Measurements from ENCODE around the gene SPRTN. TPM values are rescaled to one million over a fixed set of nuclear protein-coding genes. Genes with fewer than 3 reads are reported as not detected.

Gene SPRTN
- total and polyA plus RNA-seq, 3 donors from 2014 or later = 26.4 to 34.9 (median 30.2) TPM

GRCh38 chr1:231401478-231401877 is 63.4 kb downstream of the SPRTN start:
- 0 to 50% methylated on average over 1 of the region's 1 CpG for WGBS, 2 donors
- Histone ChIP-seq H3K36me3 (ENCODE audit: low read depth, missing control alignments) (no peaks in the 10 kb centered on the region), H3K4me3 (no peak overlapping the region), H3K27ac (no peak overlapping the region), H3K9me3 (no peaks in the 10 kb centered on the region), H3K27me3 (no peaks in the 10 kb centered on the region), H3K4me1 (peaks cover 8% of the 10 kb centered on the region)
- TF ChIP-seq CTCF (IDR thresholded peaks at IDR 0.05) (no peak), POLR2A (IDR thresholded peaks at IDR 0.05) (no peak)
- intact Hi-C loops (cut with DNase I; ENCODE audit: low total_unique reads) = no loop called here
- DNase-seq = no peak

GRCh38 chr1:231404318-231404717 is 66.2 kb downstream of the SPRTN start:
- Histone ChIP-seq H3K9me3 (no peaks in the 10 kb centered on the region), H3K4me3 (no peak overlapping the region), H3K4me1 (peaks cover 26% of the 10 kb centered on the region), H3K27ac (no peak overlapping the region), H3K27me3 (no peaks in the 10 kb centered on the region), H3K36me3 (ENCODE audit: low read depth, missing control alignments) (no peaks in the 10 kb centered on the region)
- no peak for DNase-seq
- intact Hi-C loops (cut with DNase I; ENCODE audit: low total_unique reads) = no loop called here
- 83 to 93% methylated on average over 2 of the region's 2 CpGs for WGBS, 2 donors
- TF ChIP-seq CTCF (IDR thresholded peaks at IDR 0.05) = no peak
- no peak for TF ChIP-seq POLR2A (IDR thresholded peaks at IDR 0.05)

Other genes starting within 250 kb of the SPRTN start
- under 1 TPM; 0.19 to 0.24 TPM for gene TRIM67, start 176.2 kb upstream of the SPRTN start, total RNA-seq
- gene TRIM67, start 176.2 kb upstream of the SPRTN start, polyA plus RNA-seq (ENCODE audit: insufficient read depth, low read depth, low replicate concordance) = 0.26 TPM
- gene GNPAT, start 97.1 kb upstream of the SPRTN start, total RNA-seq = 10 to 100 TPM; 35.0 to 43.5 TPM
- gene GNPAT, start 97.1 kb upstream of the SPRTN start, polyA plus RNA-seq (ENCODE audit: insufficient read depth, low read depth, low replicate concordance) = 71.9 TPM
- 10 to 100 TPM; 13.9 to 14.7 TPM for gene EXOC8, start 441 bp upstream of the SPRTN start, total RNA-seq
- gene EXOC8, start 441 bp upstream of the SPRTN start, polyA plus RNA-seq (ENCODE audit: insufficient read depth, low read depth, low replicate concordance) = 9.3 TPM
- 10 to 100 TPM; 47.7 to 64.5 TPM for gene EGLN1, start 84.0 kb downstream of the SPRTN start, total RNA-seq
- gene EGLN1, start 84.0 kb downstream of the SPRTN start, polyA plus RNA-seq (ENCODE audit: insufficient read depth, low read depth, low replicate concordance) = 30.5 TPM
- 10 to 100 TPM; 31.8 to 37.0 TPM for gene TSNAX, start 190.4 kb downstream of the SPRTN start, total RNA-seq
- 38.6 TPM for gene TSNAX, start 190.4 kb downstream of the SPRTN start, polyA plus RNA-seq (ENCODE audit: insufficient read depth, low read depth, low replicate concordance)